GM19099 (cell line): ENCODE measurements around the gene PRKACB.

ENCODE experiments used
- POLR2A ChIP-seq: IDR thresholded peaks from 3 replicates; pipeline ENCODE4 v1.6.1; 2011; ENCODE audit warnings: low read depth; ENCODE audit not compliant: insufficient read length; ENCODE audit errors: extremely low read depth

The PRKACB gene

DNA sequence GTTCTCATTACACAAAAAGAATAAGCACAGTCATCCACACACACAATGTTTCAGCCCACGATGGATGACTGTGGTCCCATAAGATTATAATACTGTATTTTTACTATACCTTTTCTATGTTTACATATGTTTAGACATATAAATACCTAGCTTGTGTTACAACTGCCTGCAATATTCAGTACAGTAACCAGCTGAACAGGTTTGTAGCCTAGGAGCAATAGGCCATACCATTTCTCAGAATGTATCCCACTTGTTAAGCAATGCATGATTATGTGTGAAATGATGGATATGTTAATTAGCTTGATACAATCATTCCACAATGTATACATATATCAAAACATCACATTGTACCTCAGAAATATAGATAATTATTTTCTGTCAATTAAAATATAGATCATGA is 124.3 kb downstream of the PRKACB start:
- no peak for TF ChIP-seq POLR2A

DNA sequence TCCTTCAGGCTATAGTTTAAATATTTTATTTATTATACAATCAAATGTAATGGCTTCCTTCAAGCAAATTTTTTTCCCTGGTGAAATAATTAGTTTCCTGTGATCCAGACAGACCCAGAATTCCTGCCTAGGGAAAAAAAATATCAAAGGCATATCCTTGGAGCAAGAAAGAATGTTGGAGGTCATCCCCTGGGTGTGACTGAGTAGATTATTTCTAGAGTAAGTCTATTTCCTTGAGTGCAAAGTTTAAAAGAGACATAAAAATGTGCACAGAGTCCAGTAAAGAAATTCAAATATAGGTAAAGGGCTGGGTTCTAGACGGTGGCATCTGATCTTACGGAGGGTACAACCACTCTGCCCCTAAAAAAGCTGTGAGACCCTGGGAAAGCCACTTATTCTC is 125.2 kb downstream of the PRKACB start:
- TF ChIP-seq POLR2A = no peak

- TF ChIP-seq POLR2A = peak; percentile 42
Measured at GRCh38 chr1:84271441-84272151, 127.5 kb downstream of the PRKACB start.

- TF ChIP-seq POLR2A = no peak
Measured at GRCh38 chr1:84272401-84272800, 128.3 kb downstream of the PRKACB start.

GRCh38 chr1:84277343-84278059 is 133.4 kb downstream of the PRKACB start:
- TF ChIP-seq POLR2A = no peak

- TF ChIP-seq POLR2A = no peak
Measured at GRCh38 chr1:84278905-84279304, 134.8 kb downstream of the PRKACB start.

DNA sequence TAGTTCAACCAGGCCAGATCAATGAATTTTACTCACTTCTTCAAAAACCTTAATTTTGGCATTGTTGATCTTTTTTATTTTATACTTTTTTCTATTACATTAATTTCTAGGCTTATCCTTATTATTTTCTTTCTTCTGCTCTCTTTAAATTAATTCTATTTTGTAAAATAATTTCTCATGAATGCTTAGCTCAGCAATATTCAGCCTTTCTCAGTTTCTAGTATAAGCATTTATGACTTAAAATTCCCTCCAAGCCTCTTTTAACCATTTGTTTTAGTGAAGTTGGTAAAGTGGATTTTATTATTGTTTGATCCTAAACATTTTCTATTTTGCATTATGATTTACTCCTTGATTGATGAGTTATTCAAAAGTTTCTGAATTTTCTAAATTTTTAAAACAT is 136.8 kb downstream of the PRKACB start:
- no peak for TF ChIP-seq POLR2A

- TF ChIP-seq POLR2A = no peak
Measured at GRCh38 chr1:84282780-84283333, 138.8 kb downstream of the PRKACB start.

DNA sequence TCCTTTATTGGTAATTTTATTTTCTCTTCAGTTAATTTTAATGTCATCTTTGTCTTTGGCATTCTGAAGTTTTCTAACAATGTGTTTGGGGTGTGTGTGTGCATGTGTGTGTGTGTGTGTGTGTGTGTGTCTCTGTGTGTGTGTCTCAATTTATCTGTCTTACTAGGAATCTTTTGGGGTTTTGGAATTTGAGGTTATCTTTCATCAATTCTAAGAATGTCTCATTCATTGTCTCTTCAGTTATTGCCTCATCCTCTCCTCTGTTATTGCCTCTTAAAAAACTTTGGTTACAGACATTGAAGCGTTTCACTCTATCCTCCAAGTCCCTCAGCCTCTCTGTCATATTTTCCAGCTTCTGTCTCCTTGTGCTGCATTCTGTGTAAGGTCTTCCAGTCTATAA is 139.3 kb downstream of the PRKACB start:
- TF ChIP-seq POLR2A = no peak

DNA sequence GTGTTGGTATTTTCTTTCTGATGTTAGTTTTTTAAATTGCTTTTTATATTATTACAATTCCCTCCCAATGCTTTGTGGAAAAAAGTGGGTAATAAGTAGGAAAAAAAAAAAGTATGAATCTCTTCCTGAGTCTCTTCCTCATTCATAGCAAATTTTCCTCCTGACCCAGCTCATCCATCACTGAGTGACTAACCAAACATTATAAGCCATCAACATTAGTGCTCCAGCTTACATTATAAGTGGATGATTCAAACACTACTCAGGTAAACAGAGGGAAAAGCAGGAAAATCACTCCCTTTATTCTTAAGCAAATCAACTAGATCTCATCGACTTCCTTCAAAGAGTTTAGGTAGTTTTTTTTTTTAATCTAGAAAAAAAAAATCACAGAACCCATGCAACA is 142.0 kb downstream of the PRKACB start:
- TF ChIP-seq POLR2A = no peak
